HG02938 (cell line): ENCODE measurements around the gene DQX1.
A peak's percentile ranks its signal among the peaks of the same experiment; 100 is the strongest.

ENCODE experiments used
- ATAC-seq: cut with Tn5 transposase; IDR thresholded peaks from one replicate; pipeline ENCODE4 v1.9.1; 2021; ENCODE audit warnings: mild to moderate bottlenecking, moderate library complexity; ENCODE audit not compliant: unreplicated experiment

DQX1 gene

GRCh38 chr2:74512744-74513604 is 13.1 kb downstream of the DQX1 start:
- ATAC-seq, result no peak

- no peak for ATAC-seq
These were observed 14.7 kb downstream of the DQX1 start for GRCh38 chr2:74511104-74511989.

- no peak for ATAC-seq
These were observed 15.8 kb downstream of the DQX1 start for GRCh38 chr2:74510272-74510671.

- peak; percentile 1 for ATAC-seq
These were observed 18.0 kb downstream of the DQX1 start for GRCh38 chr2:74507926-74508520.

- ATAC-seq, result peak; percentile 96
These were observed 18.7 kb downstream of the DQX1 start, which contains the start of gene PCGF1 for GRCh38 chr2:74507145-74507925. PCGF1 (minus strand) TSS chr2:74507695; CDS start chr2:74507668, 27 bp downstream.

- no peak for ATAC-seq
These were observed 20.4 kb downstream of the DQX1 start for GRCh38 chr2:74505448-74506246.

GRCh38 chr2:74504591-74504990 is 21.4 kb downstream of the DQX1 start:
- no peak for ATAC-seq

- ATAC-seq, result no peak
These were observed 22.2 kb downstream of the DQX1 start for GRCh38 chr2:74503506-74504475.

- peak; percentile 31 for ATAC-seq
These were observed 23.1 kb downstream of the DQX1 start for GRCh38 chr2:74502720-74503505.

GRCh38 chr2:74502147-74502719 is 23.8 kb downstream of the DQX1 start:
- no peak for ATAC-seq

- ATAC-seq, result no peak
These were observed 24.5 kb downstream of the DQX1 start for GRCh38 chr2:74501335-74502071.

GRCh38 chr2:74500578-74500946 is 25.5 kb downstream of the DQX1 start:
- no peak for ATAC-seq

- no peak for ATAC-seq
These were observed 26.0 kb downstream of the DQX1 start for GRCh38 chr2:74499940-74500577.

GRCh38 chr2:74499267-74499939 is 26.6 kb downstream of the DQX1 start, which contains the start of gene LBX2:
LBX2 (minus strand) TSS chr2:74499603; CDS start chr2:74499537, 66 bp downstream.
- ATAC-seq, result no peak

- ATAC-seq, result no peak
These were observed 27.3 kb downstream of the DQX1 start for GRCh38 chr2:74498500-74499266.
